H9 (cell line): ENCODE data around the gene DBR1. TPM values are rescaled to one million over a fixed set of nuclear protein-coding genes. Genes with fewer than 3 reads are reported as not detected.

Experiments
- DNase-seq: peaks from one replicate; pipeline ENCODE4 v3.0.0-alpha.2; 2017
- H2AFZ ChIP-seq: one replicate; pipeline ENCODE4 v1.6.1; 2013; ENCODE audit warnings: mild to moderate bottlenecking, low read length, control low read depth, moderate library complexity
- H2AK5ac ChIP-seq: 2 replicates; pipeline ENCODE4 v1.6.1; 2013; ENCODE audit warnings: low read length, control low read depth, mixed read lengths; ENCODE audit not compliant: insufficient read length
- H2BK120ac ChIP-seq: one replicate; pipeline ENCODE4 v1.6.1; 2013; ENCODE audit warnings: low read depth, mild to moderate bottlenecking, low read length, control low read depth, inconsistent platforms; ENCODE audit not compliant: poor library complexity, severe bottlenecking
- H2BK12ac ChIP-seq: 2 replicates; pipeline ENCODE4 v1.6.1; 2013; ENCODE audit warnings: low read length, control low read depth, mixed read lengths, low read depth; ENCODE audit not compliant: insufficient read length
- H2BK15ac ChIP-seq: 2 replicates; pipeline ENCODE4 v1.6.1; 2013; ENCODE audit warnings: low read depth, low read length, control low read depth
- H2BK20ac ChIP-seq: one replicate; pipeline ENCODE4 v1.6.1; 2013; ENCODE audit warnings: low read depth, mild to moderate bottlenecking, low read length, control low read depth, inconsistent platforms; ENCODE audit not compliant: poor library complexity, severe bottlenecking
- H2BK5ac ChIP-seq: 2 replicates; pipeline ENCODE4 v1.6.1; 2013; ENCODE audit warnings: low read length, control low read depth, mixed read lengths; ENCODE audit not compliant: insufficient read length
- H3K14ac ChIP-seq: 2 replicates; pipeline ENCODE4 v1.6.1; 2013; ENCODE audit warnings: low read length, control low read depth; ENCODE audit not compliant: insufficient read depth
- H3K18ac ChIP-seq: 2 replicates; pipeline ENCODE4 v1.6.1; 2013; ENCODE audit warnings: low read depth, mild to moderate bottlenecking, mixed read lengths, low read length, control low read depth; ENCODE audit not compliant: insufficient read length
- H3K23ac ChIP-seq: 2 replicates; pipeline ENCODE4 v1.6.1; 2013; ENCODE audit warnings: low read length, control low read depth, mixed read lengths, low read depth; ENCODE audit not compliant: insufficient read length
- H3K23me2 ChIP-seq: 2 replicates; pipeline ENCODE4 v1.6.1; 2013; ENCODE audit warnings: low read depth, mild to moderate bottlenecking, mixed read lengths, low read length, control low read depth; ENCODE audit not compliant: insufficient read length, poor library complexity, severe bottlenecking
- H3K27ac ChIP-seq: 2 replicates; pipeline ENCODE4 v1.5.1; 2013; ENCODE audit warnings: low read length, control low read depth, mixed read lengths, low read depth; ENCODE audit not compliant: insufficient read length
- H3K27me3 ChIP-seq: 2 replicates; pipeline ENCODE4 v1.6.1; 2013; ENCODE audit warnings: low read length, control low read depth, inconsistent platforms; ENCODE audit not compliant: insufficient read depth
- H3K4ac ChIP-seq: 2 replicates; pipeline ENCODE4 v1.6.1; 2013; ENCODE audit warnings: low read depth, mild to moderate bottlenecking, control low read depth, inconsistent platforms, low read length, moderate library complexity
- H3K4me1 ChIP-seq: 2 replicates; pipeline ENCODE4 v1.6.1; 2013; ENCODE audit warnings: low read length, control low read depth, inconsistent platforms; ENCODE audit not compliant: insufficient read depth
- H3K4me2 ChIP-seq: 2 replicates; pipeline ENCODE4 v1.6.1; 2013; ENCODE audit warnings: low read length, control low read depth, mixed read lengths; ENCODE audit not compliant: insufficient read length, insufficient read depth
- H3K56ac ChIP-seq: 2 replicates; pipeline ENCODE4 v1.6.1; 2013; ENCODE audit warnings: low read depth, mild to moderate bottlenecking, mixed read lengths, low read length, control low read depth; ENCODE audit not compliant: insufficient read length
- H3K79me1 ChIP-seq: 2 replicates; pipeline ENCODE4 v1.6.1; 2013; ENCODE audit warnings: low read depth, mild to moderate bottlenecking, moderate library complexity, low read length, control low read depth, inconsistent platforms; ENCODE audit not compliant: insufficient read depth, poor library complexity, severe bottlenecking
- H3K79me2 ChIP-seq: 2 replicates; pipeline ENCODE4 v1.6.1; 2013; ENCODE audit warnings: low read length, control low read depth, inconsistent platforms; ENCODE audit not compliant: insufficient read depth
- H3K9ac ChIP-seq: 2 replicates; pipeline ENCODE4 v1.6.1; 2013; ENCODE audit warnings: low read length, control low read depth, mixed read lengths; ENCODE audit not compliant: insufficient read length; ENCODE audit errors: extremely low read depth
- H3K9me3 ChIP-seq: one replicate; pipeline ENCODE4 v1.6.1; 2013; ENCODE audit warnings: low read depth, low read length, inconsistent platforms; ENCODE audit not compliant: control insufficient read depth
- H3T11ph ChIP-seq: one replicate; pipeline ENCODE4 v1.6.1; 2013; ENCODE audit warnings: mild to moderate bottlenecking, low read length, control low read depth, inconsistent platforms
- H4K20me1 ChIP-seq: one replicate; pipeline ENCODE4 v1.6.1; 2013; ENCODE audit not compliant: control insufficient read depth, insufficient read length, insufficient read depth
- H4K5ac ChIP-seq: 2 replicates; pipeline ENCODE4 v1.6.1; 2013; ENCODE audit warnings: low read depth, mild to moderate bottlenecking, mixed read lengths, low read length, control low read depth; ENCODE audit not compliant: insufficient read length
- H4K8ac ChIP-seq: replicated peaks from 2 replicates; pipeline ENCODE4 v1.6.1; 2013; ENCODE audit warnings: low read length, control low read depth, mixed read lengths, low read depth; ENCODE audit not compliant: insufficient read length
- H4K91ac ChIP-seq: 2 replicates; pipeline ENCODE4 v1.6.1; 2013; ENCODE audit warnings: low read depth, mild to moderate bottlenecking, moderate library complexity, mixed read lengths, low read length, control low read depth; ENCODE audit not compliant: insufficient read length
- H3K27ac Mint-ChIP-seq, 3 experiments: 2 replicates in 2 of 3; 3 replicates in 1 of 3; pipeline ENCODE4 v1.8.0; 2020 to 2021; ENCODE audit warnings: mixed read lengths in 3 of 3, mild to moderate bottlenecking in 1 of 3, moderate library complexity in 1 of 3
- H3K27me3 Mint-ChIP-seq: 2 replicates; pipeline ENCODE4 v1.8.0; 2021; ENCODE audit warnings: low read depth, mild to moderate bottlenecking, moderate library complexity, mixed read lengths
- H3K36me3 Mint-ChIP-seq, 3 experiments: 2 replicates in 2 of 3; 3 replicates in 1 of 3; pipeline ENCODE4 v1.8.0; 2020 to 2021; ENCODE audit warnings: low read depth in 3 of 3, mixed read lengths in 3 of 3; ENCODE audit not compliant: insufficient read depth in 1 of 3
- H3K4me1 Mint-ChIP-seq, 2 experiments: 2 replicates each; pipeline ENCODE4 v1.8.0; 2020; ENCODE audit warnings: mixed read lengths in 2 of 2
- H3K4me3 Mint-ChIP-seq, 2 experiments: 2 replicates in 1 of 2; 3 replicates in 1 of 2; pipeline ENCODE4 v1.8.0; 2020 to 2021; ENCODE audit warnings: mild to moderate bottlenecking in 2 of 2, mixed read lengths in 2 of 2, moderate library complexity in 1 of 2
- H3K9me3 Mint-ChIP-seq, 2 experiments: 2 replicates in 1 of 2; 3 replicates in 1 of 2; pipeline ENCODE4 v1.8.0; 2020; ENCODE audit warnings: mild to moderate bottlenecking in 2 of 2, mixed read lengths in 2 of 2, moderate library complexity in 1 of 2
- WGBS: extraction: QIAGEN DNeasy Blood & Tissue Kit; methylation state at CpG from one replicate; pipeline ENCODE4 v1.1.7; 2013; ENCODE audit warnings: missing lambda C conversion rate, low lambda C conversion rate, mixed read lengths; ENCODE audit not compliant: insufficient read length; ENCODE audit errors: extremely low coverage; 5-methylcytosine and 5-hydroxymethylcytosine counted together
- total RNA-seq: library from RNA; stranded (reverse); gene quantifications from 2 replicates; pipeline ENCODE4 v1.2.1, GENCODE V29; 2021
- TF ChIP-seq, protein P1 (sequence below): fragments of 200-600 bp; sonication (generic); conservative IDR thresholded peaks from 3 replicates; pipeline ENCODE4 v1.8.0; 2021; ENCODE audit warnings: antibody characterized with exemption, mild to moderate bottlenecking

The DBR1 gene
- total RNA-seq, 1 experiment from 2014 or later = 21.6 TPM

DNA sequence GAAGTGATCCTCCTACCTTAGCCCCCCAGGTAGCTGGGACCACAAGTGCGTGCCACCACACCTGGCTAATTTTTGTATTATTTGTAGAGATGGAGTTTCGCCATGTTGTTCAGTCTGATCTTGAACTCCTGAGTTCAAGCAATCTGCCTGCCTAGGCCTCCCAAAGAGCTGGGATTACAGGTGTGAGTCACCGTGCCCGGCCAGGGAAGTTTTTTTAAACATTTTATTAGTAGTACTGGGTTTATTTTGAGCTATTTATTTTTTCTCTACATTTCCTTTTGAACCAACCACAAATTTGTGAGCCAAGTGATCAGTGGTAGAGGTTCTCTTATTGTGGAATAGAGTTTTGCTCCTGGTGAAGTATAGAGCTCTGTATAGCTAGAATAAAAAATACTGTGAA, 46.1 kb upstream of the DBR1 start:
- H3K23ac ChIP-seq = no peak overlapping the region
- Mint-ChIP-seq H3K4me1 (peaks cover 9 to 20% of the 10 kb centered on the region in 2 experiments), H3K27me3 (no peaks in the 10 kb centered on the region; the same call in 1 of the 2 replicates), H3K4me3 (no peak overlapping the region), H3K27ac (peak overlapping the region in 1 of 3 experiments; percentile 19; a peak in 1 of 7 replicates), H3K9me3 (no peaks in the 10 kb centered on the region), H3K36me3 (peaks cover 16 to 34% (median 32%) of the 10 kb centered on the region in 3 experiments; a peak in 6 of 7 replicates)
- no peak overlapping the region for H3K4ac ChIP-seq
- H3K27me3 ChIP-seq = no peaks in the 10 kb centered on the region
- H3K79me2 ChIP-seq = no peaks in the 10 kb centered on the region; the same call in 1 of the 2 replicates
- H3T11ph ChIP-seq = no peak overlapping the region
- no peak overlapping the region for H3K9ac ChIP-seq
- H3K27ac ChIP-seq = no peak overlapping the region
- no peak overlapping the region for H2BK5ac ChIP-seq
- H3K9me3 ChIP-seq = no peaks in the 10 kb centered on the region
- H3K79me1 ChIP-seq = no peaks in the 10 kb centered on the region
- H4K91ac ChIP-seq = no peak overlapping the region
- no peak overlapping the region for H3K4me2 ChIP-seq
- no peaks in the 10 kb centered on the region for H3K23me2 ChIP-seq
- no peak overlapping the region for H2AK5ac ChIP-seq
- TF ChIP-seq, protein P1, sequence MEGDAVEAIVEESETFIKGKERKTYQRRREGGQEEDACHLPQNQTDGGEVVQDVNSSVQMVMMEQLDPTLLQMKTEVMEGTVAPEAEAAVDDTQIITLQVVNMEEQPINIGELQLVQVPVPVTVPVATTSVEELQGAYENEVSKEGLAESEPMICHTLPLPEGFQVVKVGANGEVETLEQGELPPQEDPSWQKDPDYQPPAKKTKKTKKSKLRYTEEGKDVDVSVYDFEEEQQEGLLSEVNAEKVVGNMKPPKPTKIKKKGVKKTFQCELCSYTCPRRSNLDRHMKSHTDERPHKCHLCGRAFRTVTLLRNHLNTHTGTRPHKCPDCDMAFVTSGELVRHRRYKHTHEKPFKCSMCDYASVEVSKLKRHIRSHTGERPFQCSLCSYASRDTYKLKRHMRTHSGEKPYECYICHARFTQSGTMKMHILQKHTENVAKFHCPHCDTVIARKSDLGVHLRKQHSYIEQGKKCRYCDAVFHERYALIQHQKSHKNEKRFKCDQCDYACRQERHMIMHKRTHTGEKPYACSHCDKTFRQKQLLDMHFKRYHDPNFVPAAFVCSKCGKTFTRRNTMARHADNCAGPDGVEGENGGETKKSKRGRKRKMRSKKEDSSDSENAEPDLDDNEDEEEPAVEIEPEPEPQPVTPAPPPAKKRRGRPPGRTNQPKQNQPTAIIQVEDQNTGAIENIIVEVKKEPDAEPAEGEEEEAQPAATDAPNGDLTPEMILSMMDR = no peak
- H4K20me1 ChIP-seq = no peaks in the 10 kb centered on the region
- H3K4me1 ChIP-seq = no peaks in the 10 kb centered on the region
- H3K14ac ChIP-seq = no peak overlapping the region
- no peak overlapping the region for H3K56ac ChIP-seq
- DNase-seq = no peak
- H2BK20ac ChIP-seq = no peak overlapping the region
- no peak overlapping the region for H2BK15ac ChIP-seq
- H4K5ac ChIP-seq = no peak overlapping the region
- no peak overlapping the region for H4K8ac ChIP-seq
- H2AFZ ChIP-seq = no peak overlapping the region
- no CpG with 5 or more reads among the region's 4 CpGs for WGBS
- no peak overlapping the region for H2BK12ac ChIP-seq
- H3K18ac ChIP-seq = no peak overlapping the region
- H2BK120ac ChIP-seq = no peak overlapping the region
